ENCODE measurements around the gene PDE2A. TPM values are rescaled to one million over a fixed set of nuclear protein-coding genes. Genes with fewer than 3 reads are reported as not detected.

The PDE2A gene
- total RNA-seq, 1 donor from 2014 or later = 1.4 TPM

DNA sequence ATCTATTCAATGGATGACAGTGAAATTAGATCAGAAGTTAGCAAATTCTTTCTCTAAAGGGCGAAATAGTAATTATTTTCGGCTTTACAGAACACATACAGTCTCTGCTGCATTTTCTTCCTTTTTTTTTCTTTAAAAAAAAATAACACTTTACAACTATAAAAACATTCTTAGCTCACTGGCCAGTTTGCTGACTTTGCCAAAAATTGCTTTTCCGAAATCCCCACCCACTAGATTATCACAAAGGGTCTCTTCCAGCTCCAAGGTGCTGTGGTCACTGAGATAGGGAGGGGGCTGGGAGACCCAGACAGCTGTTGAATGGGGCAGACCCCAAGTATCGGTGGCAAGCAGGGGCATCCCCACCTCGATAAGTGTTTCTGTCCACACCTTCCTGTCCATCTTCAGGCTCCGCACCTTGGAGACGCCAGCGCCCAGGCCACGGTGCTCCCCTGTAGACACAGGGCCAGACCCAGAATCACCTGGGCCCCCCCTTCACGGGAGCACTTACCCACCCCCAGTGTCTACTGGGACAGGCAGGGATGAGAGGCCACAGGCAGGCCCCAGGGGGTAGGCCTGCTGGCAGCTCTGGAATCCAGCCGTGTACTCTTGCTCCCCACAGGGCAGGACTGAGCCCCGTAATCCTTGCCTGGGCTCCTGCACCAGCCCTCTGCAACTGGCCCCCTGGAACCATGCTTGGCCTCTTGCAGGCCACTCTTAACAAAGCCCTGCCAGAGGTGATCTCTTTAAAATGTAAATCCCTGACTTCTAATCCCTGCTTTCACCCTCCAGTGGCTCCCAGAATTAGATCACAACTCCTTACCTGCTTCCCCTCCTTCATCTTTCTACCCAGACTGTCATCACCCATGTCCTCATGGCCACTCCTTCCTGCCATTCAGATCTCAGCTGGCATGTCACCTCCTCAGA lies 31.5 kb upstream of the PDE2A start:
- Mint-ChIP-seq H3K9me3 (no peaks in the 10 kb centered on the region), H3K36me3 (ENCODE audit: low read depth) (peaks cover 88% of the 10 kb centered on the region), H3K27ac (no peak overlapping the region), H3K4me3 (no peak overlapping the region), H3K4me1 (peaks cover 2% of the 10 kb centered on the region), H3K27me3 (no peaks in the 10 kb centered on the region)
- no peak for DNase-seq
- intact Hi-C loops (cut with micrococcal nuclease) = no loop called here
- TF ChIP-seq, protein P1, sequence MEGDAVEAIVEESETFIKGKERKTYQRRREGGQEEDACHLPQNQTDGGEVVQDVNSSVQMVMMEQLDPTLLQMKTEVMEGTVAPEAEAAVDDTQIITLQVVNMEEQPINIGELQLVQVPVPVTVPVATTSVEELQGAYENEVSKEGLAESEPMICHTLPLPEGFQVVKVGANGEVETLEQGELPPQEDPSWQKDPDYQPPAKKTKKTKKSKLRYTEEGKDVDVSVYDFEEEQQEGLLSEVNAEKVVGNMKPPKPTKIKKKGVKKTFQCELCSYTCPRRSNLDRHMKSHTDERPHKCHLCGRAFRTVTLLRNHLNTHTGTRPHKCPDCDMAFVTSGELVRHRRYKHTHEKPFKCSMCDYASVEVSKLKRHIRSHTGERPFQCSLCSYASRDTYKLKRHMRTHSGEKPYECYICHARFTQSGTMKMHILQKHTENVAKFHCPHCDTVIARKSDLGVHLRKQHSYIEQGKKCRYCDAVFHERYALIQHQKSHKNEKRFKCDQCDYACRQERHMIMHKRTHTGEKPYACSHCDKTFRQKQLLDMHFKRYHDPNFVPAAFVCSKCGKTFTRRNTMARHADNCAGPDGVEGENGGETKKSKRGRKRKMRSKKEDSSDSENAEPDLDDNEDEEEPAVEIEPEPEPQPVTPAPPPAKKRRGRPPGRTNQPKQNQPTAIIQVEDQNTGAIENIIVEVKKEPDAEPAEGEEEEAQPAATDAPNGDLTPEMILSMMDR (IDR thresholded peaks at IDR 0.05) = no peak
- ChIA-PET CTCF (no interaction called here), POLR2A (no interaction called here)
- ATAC-seq (ENCODE audit: low read depth) = no peak

DNA sequence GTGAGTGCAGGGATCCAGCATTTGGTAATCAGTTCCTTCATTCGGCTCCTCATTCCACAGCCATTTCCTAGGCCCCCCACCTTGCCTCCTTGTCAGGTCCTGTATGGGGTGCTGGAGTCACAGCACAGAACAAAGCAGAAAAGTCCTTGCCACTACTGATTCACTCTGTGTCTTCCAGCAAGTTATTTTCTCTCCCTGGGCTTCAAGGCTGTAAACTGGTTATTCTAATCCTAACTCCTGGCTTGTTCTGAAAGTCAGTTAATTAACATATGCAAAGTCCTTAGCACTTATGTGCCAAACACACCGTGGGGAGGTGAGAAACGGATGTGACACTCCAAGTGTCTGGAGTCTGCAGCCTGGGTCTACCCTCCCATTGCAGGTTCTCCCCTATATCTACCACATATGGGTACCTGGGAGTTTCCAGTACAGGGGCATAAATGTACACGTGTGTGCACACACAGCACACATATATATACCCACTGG lies 30.6 kb upstream of the PDE2A start:
- H3K4me1 Mint-ChIP-seq = peaks cover 2% of the 10 kb centered on the region
- intact Hi-C loops (cut with micrococcal nuclease) = no loop called here
- DNase-seq (no peak), ATAC-seq (ENCODE audit: low read depth) (no peak)
- ChIA-PET CTCF (no interaction called here), POLR2A (no interaction called here)
- H3K27ac Mint-ChIP-seq = no peak overlapping the region
- peaks cover 88% of the 10 kb centered on the region for H3K36me3 Mint-ChIP-seq (ENCODE audit: low read depth)
- H3K4me3 Mint-ChIP-seq = no peak overlapping the region
- TF ChIP-seq, protein P1 (IDR thresholded peaks at IDR 0.05) = no peak
- H3K27me3 Mint-ChIP-seq = no peaks in the 10 kb centered on the region
- no peaks in the 10 kb centered on the region for H3K9me3 Mint-ChIP-seq

DNA sequence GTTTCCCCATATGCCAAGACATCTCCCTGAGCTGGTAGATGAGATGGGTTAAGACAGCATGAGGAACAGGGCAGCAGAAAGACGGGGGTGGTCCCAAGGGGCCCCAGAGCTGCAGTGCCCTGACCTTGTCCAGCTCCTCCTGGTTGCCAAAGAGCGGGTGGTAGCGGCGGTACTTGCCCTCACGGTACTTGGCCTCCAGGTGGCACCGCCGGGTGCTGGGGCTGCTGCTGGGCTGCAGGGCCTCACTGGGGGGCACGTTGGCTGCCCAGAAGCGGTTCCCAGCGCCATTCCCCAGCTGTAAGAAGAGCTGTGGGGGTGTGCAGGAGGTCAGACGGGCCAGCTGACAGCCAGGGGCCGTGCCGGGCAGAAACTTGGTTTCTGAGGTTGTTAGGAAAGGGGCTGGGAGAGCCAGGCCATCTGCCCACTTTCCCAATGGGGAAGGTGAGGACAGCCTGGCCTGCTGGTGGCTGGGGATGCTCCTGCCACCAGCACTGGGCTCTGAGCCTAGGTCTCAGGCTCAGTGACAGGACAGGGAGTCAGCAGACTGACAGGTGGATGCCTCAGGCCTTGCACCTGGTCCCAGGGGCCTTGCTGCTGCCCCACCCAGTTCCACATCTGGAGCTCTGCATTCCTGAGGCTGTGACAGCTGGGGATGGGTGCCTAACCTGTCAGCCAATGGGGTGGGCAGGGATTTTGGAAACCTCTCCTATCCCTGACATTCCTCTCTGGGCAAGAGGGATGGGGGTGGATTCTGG lies 30.0 kb upstream of the PDE2A start:
- no peak overlapping the region for H3K4me3 Mint-ChIP-seq
- H3K27me3 Mint-ChIP-seq = no peaks in the 10 kb centered on the region
- TF ChIP-seq, protein P1 (IDR thresholded peaks at IDR 0.05) = no peak
- peaks cover 2% of the 10 kb centered on the region for H3K4me1 Mint-ChIP-seq
- ChIA-PET POLR2A (no interaction called here), CTCF (interaction anchor here (1.3 kb wide), 1 partner anchor 19 kb away, joined by 4 read pairs; no protein-coding TSS in a partner anchor)
- H3K9me3 Mint-ChIP-seq = no peaks in the 10 kb centered on the region
- intact Hi-C loops (cut with micrococcal nuclease) = no loop called here
- ATAC-seq (ENCODE audit: low read depth) = no peak
- H3K36me3 Mint-ChIP-seq (ENCODE audit: low read depth) = peaks cover 88% of the 10 kb centered on the region
- no peak overlapping the region for H3K27ac Mint-ChIP-seq
- no peak for DNase-seq

DNA sequence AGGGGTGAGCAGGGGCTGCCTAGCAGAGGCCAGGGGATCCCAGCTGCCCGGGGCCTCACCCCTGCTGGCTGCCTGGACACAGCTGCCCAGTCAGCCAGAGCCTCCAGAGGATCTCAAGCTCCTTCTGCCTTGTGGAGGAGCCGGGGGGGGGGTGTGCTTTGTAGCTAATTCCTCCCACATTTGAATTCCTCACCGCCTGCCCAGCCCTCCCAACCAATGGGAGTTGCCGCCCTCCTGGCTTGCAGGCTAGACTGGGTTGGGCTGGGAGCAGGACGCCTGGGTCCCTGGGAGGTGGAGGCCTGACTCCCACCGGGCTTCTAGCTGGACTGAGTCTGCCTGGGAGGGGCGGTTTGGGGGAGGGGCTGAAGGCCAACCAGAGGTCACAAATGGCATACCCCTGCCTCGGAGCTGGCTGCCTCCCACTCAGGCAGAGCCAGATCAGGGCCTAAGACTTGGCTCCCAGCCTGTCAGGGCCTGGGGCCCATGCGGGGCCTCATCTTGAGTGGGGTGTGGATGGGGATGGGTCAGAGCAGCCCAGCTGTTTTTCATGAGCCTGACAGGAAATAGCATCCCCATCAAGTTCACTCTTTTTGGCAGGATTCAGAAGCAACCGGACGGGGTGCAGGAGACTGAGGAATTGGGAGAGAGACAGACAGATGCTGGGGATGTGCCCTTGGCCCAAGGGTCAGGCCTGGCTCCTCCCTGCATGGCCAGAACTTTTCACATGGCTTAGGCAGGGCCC lies 29.2 kb upstream of the PDE2A start:
- TF ChIP-seq, protein P1 (IDR thresholded peaks at IDR 0.05) = no peak
- H3K27me3 Mint-ChIP-seq = no peaks in the 10 kb centered on the region
- intact Hi-C loops (cut with micrococcal nuclease) = no loop called here
- peaks cover 2% of the 10 kb centered on the region for H3K4me1 Mint-ChIP-seq
- ATAC-seq (ENCODE audit: low read depth) (no peak), DNase-seq (no peak)
- ChIA-PET CTCF (interaction anchor here (1.3 kb wide), 1 partner anchor 18 kb away, joined by 4 read pairs; no protein-coding TSS in a partner anchor), POLR2A (interaction anchor here (0.6 kb wide), 1 partner anchor 20 kb away, joined by 3 read pairs; no protein-coding TSS in a partner anchor)
- H3K4me3 Mint-ChIP-seq = no peak overlapping the region
- H3K36me3 Mint-ChIP-seq (ENCODE audit: low read depth) = peaks cover 88% of the 10 kb centered on the region
- H3K9me3 Mint-ChIP-seq = no peaks in the 10 kb centered on the region
- H3K27ac Mint-ChIP-seq = no peak overlapping the region
